Measurements from ENCODE around the gene RUFY1. TPM values are rescaled to one million over a fixed set of nuclear protein-coding genes. Genes with fewer than 3 reads are reported as not detected.
"Not testable (repeated sequence)": the region's sequence is repeated elsewhere in the genome, so short reads cannot be mapped to it uniquely, and the experiment has no call there.

The RUFY1 gene
- total RNA-seq, 4 donors from 2014 or later, result 39.7 to 62.2 (median 47.9) TPM

- peak; percentile 83 for ATAC-seq (ENCODE audit: low FRiP score)
These were observed 20.0 kb upstream of the RUFY1 start for GRCh38 chr5:179530069-179530998.

GRCh38 chr5:179533024-179533423 lies 17.3 kb upstream of the RUFY1 start:
- no peak for DNase-seq (ENCODE audit: low spot score)
- TF ChIP-seq CTCF (IDR thresholded peaks at IDR 0.05), result no peak
- ATAC-seq (ENCODE audit: low FRiP score), result no peak

More at GRCh38 chr5:179530069-179530998, 20.0 kb upstream of the RUFY1 start:
- no peak for DNase-seq (ENCODE audit: low spot score)
- TF ChIP-seq CTCF (IDR thresholded peaks at IDR 0.05), result no peak

GRCh38 chr5:179533907-179534306 lies 16.4 kb upstream of the RUFY1 start:
- no peak for ATAC-seq (ENCODE audit: low FRiP score)
- no peak for TF ChIP-seq CTCF (IDR thresholded peaks at IDR 0.05)
- no peak for DNase-seq (ENCODE audit: low spot score)

- DNase-seq (ENCODE audit: low spot score) (no peak), ATAC-seq (ENCODE audit: low FRiP score) (no peak)
- TF ChIP-seq CTCF (IDR thresholded peaks at IDR 0.05), result no peak
These were observed 15.9 kb upstream of the RUFY1 start for GRCh38 chr5:179534431-179534830.

- no peak for ATAC-seq (ENCODE audit: low FRiP score)
- DNase-seq (ENCODE audit: low spot score), result no peak
- TF ChIP-seq CTCF (IDR thresholded peaks at IDR 0.05), result no peak
These were observed 13.7 kb upstream of the RUFY1 start for GRCh38 chr5:179536676-179537075.

GRCh38 chr5:179542170-179542569 lies 8.2 kb upstream of the RUFY1 start:
- TF ChIP-seq CTCF (IDR thresholded peaks at IDR 0.05), result no peak
- ATAC-seq (ENCODE audit: low FRiP score), result no peak
- DNase-seq (ENCODE audit: low spot score), result no peak

- ATAC-seq (ENCODE audit: low FRiP score); DNase-seq (ENCODE audit: low spot score): not testable (repeated sequence)
These were observed 7.1 kb upstream of the RUFY1 start for GRCh38 chr5:179543275-179543674.

Data from omental fat pad (tissue), 4 donors.